PC-3 (cell line): Measurements from ENCODE around the gene NGRN. TPM values are rescaled to one million over a fixed set of nuclear protein-coding genes. Genes with fewer than 3 reads are reported as not detected.
A peak's percentile ranks its signal among the peaks of the same experiment; 100 is the strongest.

Source experiments
- ATAC-seq: fragments of 200-7000 bp; cut with Tn5 transposase; 2 replicates; pipeline ENCODE4 v1.9.1; 2020; ENCODE audit warnings: mild to moderate bottlenecking, moderate library complexity
- BruUV-seq: library from RNA; stranded (reverse); fragments of 400-500 nt; replicated peaks from 2 replicates; lab custom pipeline; 2021; lab: Mats Ljungman, UMichigan
- CTCF ChIA-PET: fragments of 300-600 bp; sonication (Branson Sonifier 250); formaldehyde crosslinking; loops from one replicate; lab custom pipeline; 2022; ENCODE audit warnings: antibody characterized with exemption; lab: Charles Lee
- POLR2A ChIA-PET: fragments of 300-600 bp; sonication (Branson Sonifier 250); formaldehyde crosslinking; loops from one replicate; lab custom pipeline; 2022; ENCODE audit warnings: antibody characterized with exemption; ENCODE audit not compliant: unreplicated experiment; lab: Charles Lee
- DNase-seq: peaks from one replicate; pipeline ENCODE4 v3.0.0-alpha.2; 2015
- H2AFZ ChIP-seq: fragments of 300-600 bp; sonication (generic); 2 replicates; pipeline ENCODE4 v1.6.0; 2016; ENCODE audit warnings: antibody characterized with exemption, low read length
- H3F3A ChIP-seq: fragments of 300-600 bp; sonication (generic); one replicate; pipeline ENCODE4 v1.6.0; 2017; ENCODE audit warnings: antibody characterized with exemption, low read length, control low read depth, mild to moderate bottlenecking; ENCODE audit not compliant: unreplicated experiment
- H3K27ac ChIP-seq: fragments of 300-600 bp; sonication (generic); 2 replicates; pipeline ENCODE4 v1.5.1; 2016; ENCODE audit warnings: mild to moderate bottlenecking, low read length
- H3K27me3 ChIP-seq: fragments of 300-600 bp; sonication (generic); 2 replicates; pipeline ENCODE4 v1.6.1; 2016; ENCODE audit warnings: low read length, mixed read lengths
- H3K36me3 ChIP-seq: fragments of 300-600 bp; sonication (generic); 2 replicates; pipeline ENCODE4 v1.6.1; 2016; ENCODE audit warnings: low read depth, mixed run types, low read length, mixed read lengths
- H3K4me1 ChIP-seq: fragments of 300-600 bp; sonication (generic); 2 replicates; pipeline ENCODE4 v1.5.1; 2016; ENCODE audit warnings: low read length; ENCODE audit not compliant: insufficient read depth
- H3K4me2 ChIP-seq: fragments of 300-600 bp; sonication (generic); 2 replicates; pipeline ENCODE4 v1.6.0; 2016; ENCODE audit warnings: low read length
- H3K4me3 ChIP-seq: fragments of 300-600 bp; sonication (generic); 2 replicates; pipeline ENCODE4 v1.5.1; 2016; ENCODE audit warnings: mild to moderate bottlenecking, low read length, mixed read lengths
- H3K79me2 ChIP-seq: fragments of 300-600 bp; sonication (generic); 2 replicates; pipeline ENCODE4 v1.6.1; 2017; ENCODE audit warnings: low read length, mixed read lengths
- H3K9ac ChIP-seq: fragments of 300-600 bp; sonication (generic); 2 replicates; pipeline ENCODE4 v1.6.0; 2016; ENCODE audit warnings: mild to moderate bottlenecking, low read length
- H3K9me2 ChIP-seq: fragments of 300-600 bp; sonication (generic); replicated peaks from 2 replicates; pipeline ENCODE4 v1.6.1; 2016; ENCODE audit warnings: mixed run types, low read length, mixed read lengths
- H3K9me3 ChIP-seq: fragments of 300-600 bp; sonication (generic); 2 replicates; pipeline ENCODE4 v1.6.1; 2016; ENCODE audit warnings: low read length, mixed read lengths
- H4K20me1 ChIP-seq: fragments of 300-600 bp; sonication (generic); 2 replicates; pipeline ENCODE4 v1.6.1; 2016; ENCODE audit warnings: low read length, mixed read lengths
- EZH2 ChIP-seq: fragments of 300-600 bp; sonication (generic); IDR thresholded peaks from one replicate; pipeline ENCODE4 v1.6.1; 2017; ENCODE audit warnings: antibody characterized with exemption, mild to moderate bottlenecking, low read length; ENCODE audit not compliant: unreplicated experiment
- EZH2phosphoT487 ChIP-seq: fragments of 300-600 bp; sonication (generic); IDR thresholded peaks from 2 replicates; pipeline ENCODE4 v1.6.1; 2018; ENCODE audit warnings: mild to moderate bottlenecking, antibody characterized with exemption, low read length, borderline replicate concordance
- intact Hi-C: fragments of 100-400 bp; cut with micrococcal nuclease; formaldehyde crosslinking; loops from 2 replicates; pipeline ENCODE4 v1.9.0; 2023
- total RNA-seq: library from RNA; depleted of rRNA; stranded (reverse); fragments of >200 nt; gene quantifications from 2 replicates; pipeline ENCODE4 v1.2.3, GENCODE V29; 2014
- TF ChIP-seq, protein P1 (sequence below): fragments of 300-600 bp; sonication (generic); conservative IDR thresholded peaks from 2 replicates; pipeline ENCODE4 v1.5.1; 2017; ENCODE audit warnings: antibody characterized with exemption, low read depth, mild to moderate bottlenecking, low read length

NGRN gene
- total RNA-seq, 1 experiment from 2014 or later = 99.3 TPM

DNA sequence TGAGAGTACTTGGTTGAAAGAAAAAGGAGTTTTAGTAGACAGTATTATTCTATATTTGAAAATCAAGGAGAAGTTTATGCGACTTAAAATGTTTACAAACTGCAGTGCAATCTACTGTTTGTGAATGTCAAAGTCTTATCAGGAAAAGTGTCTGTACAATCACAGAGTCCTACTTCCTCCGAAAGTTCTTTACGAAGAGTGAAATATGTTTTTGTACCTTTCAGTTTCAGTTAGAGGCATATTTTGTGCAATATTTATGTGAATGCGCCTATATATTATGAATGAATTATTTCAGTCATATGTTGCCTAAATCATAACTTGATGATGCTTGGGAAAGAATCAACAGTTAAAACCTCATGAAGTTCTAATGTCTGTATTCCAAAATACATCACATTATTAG is 31.5 kb downstream of the NGRN start:
- no peak overlapping the region for H3K9ac ChIP-seq
- no peak for TF ChIP-seq EZH2phosphoT487
- BruUV-seq = no TSS peak
- H3K27me3 ChIP-seq = no peaks in the 10 kb centered on the region
- no peaks in the 10 kb centered on the region for H3K79me2 ChIP-seq
- no peaks in the 10 kb centered on the region for H3K4me1 ChIP-seq
- H3K4me3 ChIP-seq = no peak overlapping the region
- H4K20me1 ChIP-seq = no peaks in the 10 kb centered on the region
- no peaks in the 10 kb centered on the region for H3F3A ChIP-seq
- H3K4me2 ChIP-seq = no peak overlapping the region
- H3K9me3 ChIP-seq = no peaks in the 10 kb centered on the region
- H3K27ac ChIP-seq = no peak overlapping the region
- H3K9me2 ChIP-seq = no peaks in the 10 kb centered on the region
- ChIA-PET POLR2A (no interaction called here), CTCF (no interaction called here)
- ATAC-seq (no peak), DNase-seq (no peak)
- no peak overlapping the region for H2AFZ ChIP-seq
- H3K36me3 ChIP-seq = no peaks in the 10 kb centered on the region
- intact Hi-C loops = no loop called here

DNA sequence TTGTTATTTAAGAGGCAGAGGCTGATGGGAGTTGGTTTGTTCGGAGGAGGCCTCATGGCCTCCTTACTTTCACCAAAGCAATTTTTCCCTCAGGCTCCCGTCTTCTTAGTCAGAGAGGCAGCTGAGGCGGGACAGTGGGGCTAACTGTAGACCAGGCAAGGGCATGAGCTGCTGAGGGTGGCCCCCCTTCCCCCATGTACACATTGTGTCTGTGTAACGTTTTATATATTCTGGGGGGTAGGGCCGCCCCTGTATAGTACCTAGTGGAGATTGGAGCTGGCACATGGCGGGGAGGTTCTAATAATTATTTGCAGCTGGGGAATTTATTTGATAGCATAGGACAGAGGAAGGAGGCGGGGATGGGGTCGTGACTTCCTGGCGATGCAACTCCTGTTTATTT is 35.1 kb downstream of the NGRN start:
- Histone ChIP-seq H3K27me3 (no peaks in the 10 kb centered on the region), H3K9me3 (no peaks in the 10 kb centered on the region), H3K4me3 (no peak overlapping the region), H2AFZ (no peak overlapping the region), H3K9ac (no peak overlapping the region), H3K4me2 (no peak overlapping the region), H3K79me2 (no peaks in the 10 kb centered on the region), H4K20me1 (no peaks in the 10 kb centered on the region), H3K9me2 (no peaks in the 10 kb centered on the region), H3K36me3 (no peaks in the 10 kb centered on the region), H3K27ac (no peak overlapping the region), H3F3A (no peaks in the 10 kb centered on the region), H3K4me1 (no peaks in the 10 kb centered on the region)
- no peak for ATAC-seq
- ChIA-PET CTCF (interaction anchor here (1.0 kb wide), 1 partner anchor 10 kb away, joined by 3 read pairs; no protein-coding TSS in a partner anchor), POLR2A (no interaction called here)
- no peak for DNase-seq
- intact Hi-C loops = no loop called here
- no peak for TF ChIP-seq EZH2
- TF ChIP-seq EZH2phosphoT487 = no peak
- TF ChIP-seq, protein P1, sequence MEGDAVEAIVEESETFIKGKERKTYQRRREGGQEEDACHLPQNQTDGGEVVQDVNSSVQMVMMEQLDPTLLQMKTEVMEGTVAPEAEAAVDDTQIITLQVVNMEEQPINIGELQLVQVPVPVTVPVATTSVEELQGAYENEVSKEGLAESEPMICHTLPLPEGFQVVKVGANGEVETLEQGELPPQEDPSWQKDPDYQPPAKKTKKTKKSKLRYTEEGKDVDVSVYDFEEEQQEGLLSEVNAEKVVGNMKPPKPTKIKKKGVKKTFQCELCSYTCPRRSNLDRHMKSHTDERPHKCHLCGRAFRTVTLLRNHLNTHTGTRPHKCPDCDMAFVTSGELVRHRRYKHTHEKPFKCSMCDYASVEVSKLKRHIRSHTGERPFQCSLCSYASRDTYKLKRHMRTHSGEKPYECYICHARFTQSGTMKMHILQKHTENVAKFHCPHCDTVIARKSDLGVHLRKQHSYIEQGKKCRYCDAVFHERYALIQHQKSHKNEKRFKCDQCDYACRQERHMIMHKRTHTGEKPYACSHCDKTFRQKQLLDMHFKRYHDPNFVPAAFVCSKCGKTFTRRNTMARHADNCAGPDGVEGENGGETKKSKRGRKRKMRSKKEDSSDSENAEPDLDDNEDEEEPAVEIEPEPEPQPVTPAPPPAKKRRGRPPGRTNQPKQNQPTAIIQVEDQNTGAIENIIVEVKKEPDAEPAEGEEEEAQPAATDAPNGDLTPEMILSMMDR = no peak
- no TSS peak for BruUV-seq

DNA sequence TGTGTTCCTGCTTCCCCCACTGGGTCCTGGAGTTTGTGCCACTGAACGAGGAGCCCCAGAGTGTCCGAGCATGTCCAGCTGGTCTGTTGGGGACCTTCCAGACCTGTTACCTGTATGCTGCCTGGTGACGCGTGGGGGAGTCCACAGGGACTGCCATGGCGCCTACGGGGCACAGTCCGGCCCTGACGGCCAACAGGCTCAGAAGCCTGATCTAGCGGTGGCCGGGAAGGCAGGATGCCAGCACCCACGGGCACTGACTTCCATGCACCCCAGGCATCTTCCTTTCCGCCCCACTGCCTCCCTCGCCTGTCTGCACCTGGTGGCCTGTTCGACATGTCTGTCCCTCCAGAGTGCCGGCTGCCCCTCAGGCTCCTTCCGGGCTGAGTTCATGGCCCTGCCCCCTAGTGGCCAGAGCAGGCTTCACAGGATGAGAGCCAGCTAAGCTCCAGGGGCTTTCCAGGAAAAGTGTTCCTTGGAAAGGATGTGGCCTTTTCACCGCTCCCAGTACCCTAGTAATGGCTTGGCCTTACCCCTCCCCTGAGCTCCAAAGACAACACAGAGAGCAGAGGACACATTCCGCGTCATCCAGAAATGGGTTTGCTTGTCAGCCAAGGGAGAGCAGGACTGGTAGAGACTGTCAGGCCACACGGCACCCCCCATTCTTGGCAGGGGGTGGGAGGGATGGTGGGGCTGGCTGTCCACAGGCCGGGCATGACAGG is 35.7 kb downstream of the NGRN start:
- no peak overlapping the region for H3K4me2 ChIP-seq

More for the DNA sequence above, 35.7 kb downstream of the NGRN start:
- H2AFZ ChIP-seq = peak overlapping the region; percentile 60
- ChIA-PET CTCF (interaction anchor here (1.0 kb wide), 1 partner anchor 10 kb away, joined by 3 read pairs; no protein-coding TSS in a partner anchor), POLR2A (no interaction called here)
- DNase-seq (peak; percentile 64), ATAC-seq (no peak)
- H3K9me2 ChIP-seq = no peaks in the 10 kb centered on the region
- H3F3A ChIP-seq = no peaks in the 10 kb centered on the region
- H3K27me3 ChIP-seq = no peaks in the 10 kb centered on the region
- intact Hi-C loops = no loop called here
- H3K36me3 ChIP-seq = no peaks in the 10 kb centered on the region
- no peak for TF ChIP-seq EZH2phosphoT487
- TF ChIP-seq, protein P1 = peak; percentile 85
- no peaks in the 10 kb centered on the region for H4K20me1 ChIP-seq
- H3K4me3 ChIP-seq = no peak overlapping the region
- BruUV-seq = no TSS peak
- H3K27ac ChIP-seq = no peak overlapping the region
- no peak overlapping the region for H3K9ac ChIP-seq
- no peaks in the 10 kb centered on the region for H3K9me3 ChIP-seq
- no peaks in the 10 kb centered on the region for H3K79me2 ChIP-seq
- H3K4me1 ChIP-seq = no peaks in the 10 kb centered on the region
